ENCODE data around the gene DIPK2B. TPM values are rescaled to one million over a fixed set of nuclear protein-coding genes. Genes with fewer than 3 reads are reported as not detected.

The DIPK2B gene
- total and polyA plus RNA-seq, 2 donors (not counting 1 experiment from before 2014, with no cell fraction given): not detected

GRCh38 chrX:45186643-45187026, 14.0 kb downstream of the DIPK2B start:
- no peak overlapping the region for H3K9ac ChIP-seq (ENCODE audit: low read length)
- DNase-seq (no peak), ATAC-seq (ENCODE audit: low read depth) (no peak)
- POLR2A ChIA-PET: no interaction called here
- H3K4me2 ChIP-seq (replicated peaks; ENCODE audit: low read depth, low read length, poor library complexity, severe bottlenecking): peak overlapping the region; percentile 66
- peak overlapping the region in 3 of 5 experiments; percentile 45 to 60 (median 54) for H3K4me3 ChIP-seq (ENCODE audit: control extremely low read depth in 1 of 5, extremely low read depth in 1 of 5, insufficient read depth in 1 of 5, low read depth in 2 of 5, low read length in 4 of 5)
- TF ChIP-seq CTCF (IDR thresholded peaks at IDR 0.05) (no peak), EZH2 (IDR thresholded peaks at IDR 0.05; ENCODE audit: borderline replicate concordance, insufficient read depth, low read depth, low read length, poor library complexity, severe bottlenecking) (no peak)
- Mint-ChIP-seq H3K9me3 (ENCODE audit: insufficient read depth) (no peaks in the 10 kb centered on the region), H3K4me1 (peaks cover 14% of the 10 kb centered on the region), H3K27ac (no peak overlapping the region), H3K27me3 (no peaks in the 10 kb centered on the region), H3K4me3 (peak overlapping the region; percentile 87)
- CTCF ChIA-PET: interaction anchor here (1.1 to 1.5 kb wide), 3 partner anchors 9 to 1350 kb away, joined by 3 to 5 read pairs (median 3); no protein-coding TSS in a partner anchor
- H2AFZ ChIP-seq (ENCODE audit: insufficient read depth, low read depth, low read length, poor library complexity, severe bottlenecking): peak overlapping the region; percentile 65
- no peak overlapping the region for H3K27ac ChIP-seq (ENCODE audit: low read length in 2 of 2)
- no peaks in the 10 kb centered on the region for H3K36me3 ChIP-seq (replicated peaks in 1 of 2; ENCODE audit: control extremely low read depth in 1 of 2, control insufficient read depth in 1 of 2, extremely low read depth in 1 of 2, insufficient read depth in 2 of 2, low read length in 1 of 2)
- no peaks in the 10 kb centered on the region for H4K20me1 ChIP-seq (ENCODE audit: control insufficient read depth, insufficient read depth, low read length, poor library complexity, severe bottlenecking)
- H3K27me3 ChIP-seq (replicated peaks in 1 of 4; ENCODE audit: control extremely low read depth in 1 of 4, control insufficient read depth in 3 of 4, insufficient read depth in 4 of 4, low read length in 3 of 4): no peaks in the 10 kb centered on the region
- H3K79me2 ChIP-seq (ENCODE audit: control insufficient read depth, insufficient read depth, low read length): no peaks in the 10 kb centered on the region
- no peaks in the 10 kb centered on the region for H3K9me3 ChIP-seq (ENCODE audit: control extremely low read depth in 1 of 3, control insufficient read depth in 2 of 3, insufficient read depth in 1 of 3, low read length in 2 of 3)
- no CpG with 5 or more reads among the region's 4 CpGs for WGBS (ENCODE audit: insufficient coverage)
- intact Hi-C loops (cut with micrococcal nuclease): no loop called here
- peaks cover 11 to 13% of the 10 kb centered on the region in 2 donors for H3K4me1 ChIP-seq (ENCODE audit: control insufficient read depth in 2 of 2, insufficient read depth in 2 of 2, low read length in 2 of 2)

- intact Hi-C loops (cut with micrococcal nuclease): no loop called here
- Histone ChIP-seq H3K4me1 (ENCODE audit: control insufficient read depth in 2 of 2, insufficient read depth in 2 of 2, low read length in 2 of 2) (peaks cover 0 to 5% of the 10 kb centered on the region in 2 donors), H4K20me1 (ENCODE audit: control insufficient read depth, insufficient read depth, low read length, poor library complexity, severe bottlenecking) (no peaks in the 10 kb centered on the region), H2AFZ (ENCODE audit: insufficient read depth, low read depth, low read length, poor library complexity, severe bottlenecking) (no peak overlapping the region), H3K27ac (ENCODE audit: low read length in 2 of 2) (no peak overlapping the region), H3K4me3 (ENCODE audit: control extremely low read depth in 1 of 5, extremely low read depth in 1 of 5, insufficient read depth in 1 of 5, low read depth in 2 of 5, low read length in 4 of 5) (no peak overlapping the region), H3K79me2 (ENCODE audit: control insufficient read depth, insufficient read depth, low read length) (no peaks in the 10 kb centered on the region), H3K9ac (ENCODE audit: low read length) (no peak overlapping the region), H3K9me3 (ENCODE audit: control extremely low read depth in 1 of 3, control insufficient read depth in 2 of 3, insufficient read depth in 1 of 3, low read length in 2 of 3) (no peaks in the 10 kb centered on the region), H3K4me2 (replicated peaks; ENCODE audit: low read depth, low read length, poor library complexity, severe bottlenecking) (no peak overlapping the region), H3K27me3 (replicated peaks in 1 of 4; ENCODE audit: control extremely low read depth in 1 of 4, control insufficient read depth in 3 of 4, insufficient read depth in 4 of 4, low read length in 3 of 4) (no peaks in the 10 kb centered on the region), H3K36me3 (replicated peaks in 1 of 2; ENCODE audit: control extremely low read depth in 1 of 2, control insufficient read depth in 1 of 2, extremely low read depth in 1 of 2, insufficient read depth in 2 of 2, low read length in 1 of 2) (no peaks in the 10 kb centered on the region)
- CTCF ChIA-PET: no interaction called here
- Mint-ChIP-seq H3K27me3 (no peaks in the 10 kb centered on the region), H3K4me1 (peaks cover 6% of the 10 kb centered on the region), H3K4me3 (no peak overlapping the region), H3K27ac (no peak overlapping the region), H3K9me3 (ENCODE audit: insufficient read depth) (no peaks in the 10 kb centered on the region)
- POLR2A ChIA-PET: no interaction called here
- WGBS (ENCODE audit: insufficient coverage): no CpG with 5 or more reads among the region's 2 CpGs
- TF ChIP-seq EZH2 (IDR thresholded peaks at IDR 0.05; ENCODE audit: borderline replicate concordance, insufficient read depth, low read depth, low read length, poor library complexity, severe bottlenecking) (no peak), CTCF (IDR thresholded peaks at IDR 0.05) (no peak)
- ATAC-seq (ENCODE audit: low read depth) (no peak), DNase-seq (no peak)
Measured at GRCh38 chrX:45184211-45184610, 16.5 kb downstream of the DIPK2B start.

Measured in B cell (primary cell).